ENCODE results near the gene BAIAP2L2.

DNA sequence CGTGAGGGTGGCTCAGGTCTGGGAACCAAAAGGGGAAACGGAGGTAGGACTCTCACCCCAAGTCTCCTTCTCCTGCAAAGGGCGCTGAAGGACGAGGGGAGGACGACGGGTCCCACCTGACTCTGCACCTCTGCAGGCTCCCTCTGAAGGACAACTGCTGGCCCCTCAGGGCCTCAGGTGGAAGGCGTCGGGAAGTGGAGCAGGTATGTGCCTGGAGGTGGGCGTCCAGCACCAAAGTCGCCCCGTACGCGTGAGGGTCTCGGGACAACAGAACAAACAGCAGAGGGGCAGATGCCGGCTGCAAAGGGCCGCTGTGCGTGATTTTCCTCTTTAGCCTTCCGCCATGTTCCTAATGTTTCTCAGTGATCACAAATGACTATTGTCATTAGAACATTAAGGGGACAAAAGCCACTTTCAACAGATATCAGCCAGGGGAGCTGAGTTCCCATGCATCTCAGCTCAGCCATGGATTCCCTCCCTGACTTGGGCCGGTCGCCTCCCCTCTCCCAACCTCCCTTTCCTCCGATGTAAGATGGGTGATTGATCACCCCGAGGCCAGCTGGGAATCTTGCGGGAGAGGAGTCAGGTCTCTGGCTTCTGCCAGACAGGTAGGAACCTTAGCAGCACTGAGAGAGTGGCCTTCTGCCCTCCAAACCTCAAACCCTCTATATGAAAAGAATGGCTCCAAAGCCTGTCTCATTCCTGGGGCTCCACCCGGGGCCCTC is 27.3 kb downstream of the BAIAP2L2 start:
- TF ChIP-seq, protein P1, sequence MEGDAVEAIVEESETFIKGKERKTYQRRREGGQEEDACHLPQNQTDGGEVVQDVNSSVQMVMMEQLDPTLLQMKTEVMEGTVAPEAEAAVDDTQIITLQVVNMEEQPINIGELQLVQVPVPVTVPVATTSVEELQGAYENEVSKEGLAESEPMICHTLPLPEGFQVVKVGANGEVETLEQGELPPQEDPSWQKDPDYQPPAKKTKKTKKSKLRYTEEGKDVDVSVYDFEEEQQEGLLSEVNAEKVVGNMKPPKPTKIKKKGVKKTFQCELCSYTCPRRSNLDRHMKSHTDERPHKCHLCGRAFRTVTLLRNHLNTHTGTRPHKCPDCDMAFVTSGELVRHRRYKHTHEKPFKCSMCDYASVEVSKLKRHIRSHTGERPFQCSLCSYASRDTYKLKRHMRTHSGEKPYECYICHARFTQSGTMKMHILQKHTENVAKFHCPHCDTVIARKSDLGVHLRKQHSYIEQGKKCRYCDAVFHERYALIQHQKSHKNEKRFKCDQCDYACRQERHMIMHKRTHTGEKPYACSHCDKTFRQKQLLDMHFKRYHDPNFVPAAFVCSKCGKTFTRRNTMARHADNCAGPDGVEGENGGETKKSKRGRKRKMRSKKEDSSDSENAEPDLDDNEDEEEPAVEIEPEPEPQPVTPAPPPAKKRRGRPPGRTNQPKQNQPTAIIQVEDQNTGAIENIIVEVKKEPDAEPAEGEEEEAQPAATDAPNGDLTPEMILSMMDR (IDR thresholded peaks at IDR 0.05), result no peak
- no peak for TF ChIP-seq POLR2AphosphoS5 (IDR thresholded peaks at IDR 0.05; ENCODE audit: insufficient read depth in 1 of 2, low read depth in 1 of 2)
